ENCODE measurements around the gene SLC12A8.

Gene SLC12A8

GRCh38 chr3:125069968-125070745 lies 142.4 kb downstream of the SLC12A8 start:
- ATAC-seq (replicated peaks) = no peak
- no peaks in the 10 kb centered on the region for H3K27me3 Mint-ChIP-seq
- no peak for DNase-seq
- H3K4me1 Mint-ChIP-seq (ENCODE audit: low read depth in 2 of 2) = peaks cover 0 to 7% of the 10 kb centered on the region in 2 donors
- H3K9me3 Mint-ChIP-seq = no peaks in the 10 kb centered on the region
- peak overlapping the region in 1 of 2 donors; percentile 73 for H3K27ac Mint-ChIP-seq
- no peaks in the 10 kb centered on the region for H3K36me3 Mint-ChIP-seq (ENCODE audit: insufficient read depth)
- H3K4me3 Mint-ChIP-seq = no peak overlapping the region

GRCh38 chr3:125069452-125069851 lies 143.1 kb downstream of the SLC12A8 start:
- Mint-ChIP-seq H3K4me1 (ENCODE audit: low read depth in 2 of 2) (peaks cover 0 to 7% of the 10 kb centered on the region in 2 donors), H3K36me3 (ENCODE audit: insufficient read depth) (no peaks in the 10 kb centered on the region), H3K27ac (peak overlapping the region in 1 of 2 donors; percentile 73), H3K9me3 (no peaks in the 10 kb centered on the region), H3K27me3 (no peaks in the 10 kb centered on the region), H3K4me3 (no peak overlapping the region)
- no peak for DNase-seq
- no peak for ATAC-seq (replicated peaks)

- Mint-ChIP-seq H3K9me3 (no peaks in the 10 kb centered on the region), H3K27ac (no peak overlapping the region), H3K4me3 (no peak overlapping the region), H3K36me3 (ENCODE audit: insufficient read depth) (no peaks in the 10 kb centered on the region), H3K4me1 (ENCODE audit: low read depth in 2 of 2) (peaks cover 0 to 7% of the 10 kb centered on the region in 2 donors), H3K27me3 (peaks cover 7 to 9% of the 10 kb centered on the region in 2 donors)
- ATAC-seq (replicated peaks) (no peak), DNase-seq (no peak)
These were observed 144.3 kb downstream of the SLC12A8 start for GRCh38 chr3:125068265-125068664.

- no peaks in the 10 kb centered on the region for H3K36me3 Mint-ChIP-seq (ENCODE audit: insufficient read depth)
- no peak overlapping the region for H3K4me3 Mint-ChIP-seq
- ATAC-seq (replicated peaks) = no peak
These were observed 145.3 kb downstream of the SLC12A8 start for GRCh38 chr3:125067225-125067624.

GRCh38 chr3:125062904-125063618 lies 149.5 kb downstream of the SLC12A8 start:
- H3K4me1 Mint-ChIP-seq (ENCODE audit: low read depth in 2 of 2) = no peaks in the 10 kb centered on the region

More at GRCh38 chr3:125067225-125067624, 145.3 kb downstream of the SLC12A8 start:
- no peak overlapping the region for H3K27ac Mint-ChIP-seq
- DNase-seq = no peak
- H3K27me3 Mint-ChIP-seq = peaks cover 7 to 19% of the 10 kb centered on the region in 2 donors
- H3K9me3 Mint-ChIP-seq = no peaks in the 10 kb centered on the region
- H3K4me1 Mint-ChIP-seq (ENCODE audit: low read depth in 2 of 2) = peaks cover 0 to 7% of the 10 kb centered on the region in 2 donors

GRCh38 chr3:125061646-125062045 lies 150.9 kb downstream of the SLC12A8 start:
- Mint-ChIP-seq H3K36me3 (ENCODE audit: insufficient read depth) (no peaks in the 10 kb centered on the region), H3K27ac (no peak overlapping the region), H3K9me3 (no peaks in the 10 kb centered on the region), H3K27me3 (peaks cover 25 to 43% of the 10 kb centered on the region in 2 donors), H3K4me3 (no peak overlapping the region), H3K4me1 (ENCODE audit: low read depth in 2 of 2) (no peaks in the 10 kb centered on the region)
- DNase-seq = no peak
- no peak for ATAC-seq (replicated peaks)

More at GRCh38 chr3:125062904-125063618, 149.5 kb downstream of the SLC12A8 start:
- Mint-ChIP-seq H3K9me3 (no peaks in the 10 kb centered on the region), H3K27me3 (peaks cover 25 to 43% of the 10 kb centered on the region in 2 donors), H3K4me3 (no peak overlapping the region), H3K27ac (no peak overlapping the region), H3K36me3 (ENCODE audit: insufficient read depth) (no peaks in the 10 kb centered on the region)
- DNase-seq (no peak), ATAC-seq (replicated peaks) (no peak)

GRCh38 chr3:125061170-125061569 lies 151.4 kb downstream of the SLC12A8 start:
- DNase-seq = no peak

GRCh38 chr3:125059488-125060245 lies 152.9 kb downstream of the SLC12A8 start:
- H3K9me3 Mint-ChIP-seq = no peaks in the 10 kb centered on the region
- H3K27me3 Mint-ChIP-seq = peaks cover 25 to 43% of the 10 kb centered on the region in 2 donors
- peaks cover 4% of the 10 kb centered on the region for H3K36me3 Mint-ChIP-seq (ENCODE audit: insufficient read depth)
- DNase-seq (no peak), ATAC-seq (replicated peaks) (no peak)
- H3K27ac Mint-ChIP-seq = no peak overlapping the region
- peaks cover 3 to 7% of the 10 kb centered on the region in 2 donors for H3K4me1 Mint-ChIP-seq (ENCODE audit: low read depth in 2 of 2)
- no peak overlapping the region for H3K4me3 Mint-ChIP-seq

More at GRCh38 chr3:125061170-125061569, 151.4 kb downstream of the SLC12A8 start:
- Mint-ChIP-seq H3K4me1 (ENCODE audit: low read depth in 2 of 2) (peaks cover 0 to 4% of the 10 kb centered on the region in 2 donors), H3K9me3 (no peaks in the 10 kb centered on the region), H3K36me3 (ENCODE audit: insufficient read depth) (no peaks in the 10 kb centered on the region), H3K4me3 (no peak overlapping the region), H3K27ac (no peak overlapping the region), H3K27me3 (peaks cover 25 to 43% of the 10 kb centered on the region in 2 donors)
- ATAC-seq (replicated peaks) = no peak

- H3K36me3 Mint-ChIP-seq (ENCODE audit: insufficient read depth) = peaks cover 8% of the 10 kb centered on the region
- H3K27me3 Mint-ChIP-seq = peaks cover 25 to 41% of the 10 kb centered on the region in 2 donors
- no peaks in the 10 kb centered on the region for H3K9me3 Mint-ChIP-seq
These were observed 153.6 kb downstream of the SLC12A8 start for GRCh38 chr3:125058959-125059358.

GRCh38 chr3:125058529-125058928 lies 154.0 kb downstream of the SLC12A8 start:
- ATAC-seq (replicated peaks) (no peak), DNase-seq (no peak)
- H3K36me3 Mint-ChIP-seq (ENCODE audit: insufficient read depth) = peaks cover 12% of the 10 kb centered on the region
- peaks cover 15 to 18% of the 10 kb centered on the region in 2 donors for H3K4me1 Mint-ChIP-seq (ENCODE audit: low read depth in 2 of 2)
- no peak overlapping the region for H3K4me3 Mint-ChIP-seq
- no peak overlapping the region for H3K27ac Mint-ChIP-seq
- H3K27me3 Mint-ChIP-seq = peaks cover 20 to 37% of the 10 kb centered on the region in 2 donors
- H3K9me3 Mint-ChIP-seq = no peaks in the 10 kb centered on the region

More at GRCh38 chr3:125058959-125059358, 153.6 kb downstream of the SLC12A8 start:
- no peak overlapping the region for H3K27ac Mint-ChIP-seq
- no peak for ATAC-seq (replicated peaks)
- DNase-seq = no peak
- H3K4me1 Mint-ChIP-seq (ENCODE audit: low read depth in 2 of 2) = peaks cover 10 to 14% of the 10 kb centered on the region in 2 donors
- no peak overlapping the region for H3K4me3 Mint-ChIP-seq

GRCh38 chr3:125057186-125057850 lies 155.2 kb downstream of the SLC12A8 start:
- no peak for ATAC-seq (replicated peaks)
- Mint-ChIP-seq H3K27me3 (peaks cover 17 to 25% of the 10 kb centered on the region in 2 donors), H3K4me1 (ENCODE audit: low read depth in 2 of 2) (peaks cover 27 to 30% of the 10 kb centered on the region in 2 donors), H3K27ac (peak overlapping the region in 1 of 2 donors; percentile 67), H3K4me3 (no peak overlapping the region), H3K9me3 (no peaks in the 10 kb centered on the region), H3K36me3 (ENCODE audit: insufficient read depth) (peaks cover 13% of the 10 kb centered on the region)
- no peak for DNase-seq

GRCh38 chr3:125055913-125056745 lies 156.4 kb downstream of the SLC12A8 start, which contains the start of gene HEG1:
HEG1 (minus strand) TSS chr3:125055997; CDS start chr3:125055890, 107 bp downstream.
- H3K27me3 Mint-ChIP-seq = peaks cover 13 to 14% of the 10 kb centered on the region in 2 donors
- DNase-seq (peak; percentile 61 to 70 (median 67)), ATAC-seq (replicated peaks) (peak; percentile 65)
- H3K27ac Mint-ChIP-seq = peak within 1 kb of the TSS; percentile 94 to 97
- H3K4me1 Mint-ChIP-seq (ENCODE audit: low read depth in 2 of 2) = peaks cover 38 to 42% of the 10 kb centered on the region in 2 donors
- peaks cover 13% of the 10 kb centered on the region for H3K36me3 Mint-ChIP-seq (ENCODE audit: insufficient read depth)
- peak within 1 kb of the TSS; percentile 93 to 99 for H3K4me3 Mint-ChIP-seq
- H3K9me3 Mint-ChIP-seq = no peaks in the 10 kb centered on the region

Measured in effector memory CD8-positive, alpha-beta T cell (primary cell).